ENCODE measurements around the gene ETFBKMT.

Gene ETFBKMT, protein sequence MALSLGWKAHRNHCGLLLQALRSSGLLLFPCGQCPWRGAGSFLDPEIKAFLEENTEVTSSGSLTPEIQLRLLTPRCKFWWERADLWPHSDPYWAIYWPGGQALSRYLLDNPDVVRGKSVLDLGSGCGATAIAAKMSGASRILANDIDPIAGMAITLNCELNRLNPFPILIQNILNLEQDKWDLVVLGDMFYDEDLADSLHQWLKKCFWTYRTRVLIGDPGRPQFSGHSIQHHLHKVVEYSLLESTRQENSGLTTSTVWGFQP

DNA sequence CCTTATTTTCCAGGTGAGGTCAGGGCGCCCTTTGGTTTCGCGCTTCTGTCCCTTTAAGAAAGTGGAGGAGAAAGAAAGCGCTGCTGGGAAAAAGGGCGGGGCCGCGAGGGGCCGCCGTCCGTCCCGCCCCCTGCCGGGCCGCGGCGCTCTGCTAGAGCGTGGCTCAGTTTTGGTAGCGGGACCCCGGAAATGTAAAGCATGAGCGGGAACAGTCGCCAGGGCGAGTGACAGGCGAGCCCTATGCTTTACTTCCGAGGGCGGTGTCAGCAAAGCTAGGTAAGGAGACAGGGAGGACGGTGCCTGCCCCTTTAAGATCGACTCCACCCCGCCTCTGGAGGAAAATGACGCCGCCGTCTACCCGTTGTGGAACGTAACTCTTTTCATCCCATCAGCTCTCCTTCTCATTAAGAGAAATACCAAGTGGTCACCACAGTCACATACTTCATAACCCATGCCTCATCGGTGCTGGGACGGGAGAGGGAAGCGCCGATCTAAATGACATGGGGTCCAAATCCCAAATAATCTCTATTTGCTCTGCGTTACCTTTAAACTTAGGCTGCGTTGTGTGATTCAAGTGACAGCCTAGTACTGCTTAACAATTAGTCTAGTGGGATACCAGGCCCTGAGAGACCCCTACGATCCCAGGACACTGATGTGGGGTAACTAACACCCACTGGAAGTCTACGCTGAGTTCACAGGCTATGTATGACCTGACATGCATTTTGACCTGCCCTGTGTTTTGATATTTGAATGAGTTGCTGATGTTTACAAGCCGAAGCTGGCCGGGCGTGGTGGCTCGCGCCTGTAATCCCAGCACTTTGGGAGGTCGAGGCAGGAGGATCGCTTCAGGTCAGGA, at the start of gene ETFBKMT:
Gene ETFBKMT, plus strand, starts transcription at position 602 of the 856 bp plus-strand sequence. CDS start 2,266 bp downstream, outside the sequence.
- peak; percentile 79 for DNase-seq

DNA sequence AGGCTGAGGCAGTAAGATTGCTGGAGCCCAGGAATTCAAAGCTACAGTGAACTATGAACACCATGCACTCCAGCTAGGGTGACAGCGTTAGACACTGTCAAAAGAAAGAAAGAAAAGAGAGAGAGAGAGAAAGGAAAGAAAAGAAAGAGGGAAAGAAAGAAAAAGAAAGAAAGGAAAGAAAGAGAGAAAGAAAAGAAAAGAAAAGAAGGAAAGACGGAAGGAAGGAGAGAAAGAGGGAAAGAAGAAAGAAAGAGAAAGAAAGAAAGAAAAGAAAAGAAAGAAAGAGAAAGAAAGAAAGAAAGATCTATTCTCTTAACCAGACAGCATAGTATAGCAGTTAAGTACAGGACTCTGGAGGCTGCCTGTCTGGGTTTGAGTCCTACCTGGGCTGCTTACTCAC, 46.7 kb upstream of the ETFBKMT start:
- DNase-seq = no peak

DNA sequence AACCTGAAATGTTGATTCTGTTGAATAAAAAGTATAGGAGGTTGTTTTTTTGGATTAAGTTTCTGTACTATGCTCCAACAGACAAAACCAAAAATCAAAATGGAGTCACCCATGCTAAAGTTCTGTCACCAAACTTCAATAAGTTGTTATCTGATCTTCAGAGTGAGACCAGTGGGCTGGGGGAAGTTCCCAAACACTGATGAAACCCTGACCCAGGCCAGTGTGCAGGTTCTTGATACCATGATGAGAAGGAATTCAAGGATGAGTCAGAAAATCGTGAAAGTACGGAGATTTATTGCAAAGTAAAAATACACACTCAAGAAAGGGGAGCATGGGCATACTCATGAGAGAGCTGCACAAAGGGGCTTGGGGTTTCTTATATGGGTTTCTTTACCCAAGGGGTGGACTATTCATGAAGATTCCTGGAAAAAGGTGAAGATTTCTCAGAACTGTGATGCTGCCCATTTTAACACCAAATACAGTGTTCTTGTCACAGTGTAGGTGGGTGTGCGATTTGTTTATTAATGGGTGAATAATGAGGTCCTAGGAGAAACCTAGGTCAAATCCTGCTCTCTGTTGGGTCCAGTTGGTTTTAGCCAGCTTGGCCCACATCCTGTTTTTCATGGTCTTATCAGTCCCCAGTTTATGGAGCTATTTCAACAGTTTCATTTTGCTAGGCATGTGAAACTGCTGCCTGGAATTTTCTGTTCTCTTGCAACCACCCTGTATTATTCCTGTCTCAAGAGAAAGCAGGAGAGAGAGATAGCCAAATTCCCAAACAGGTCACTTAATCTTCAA, 41.1 kb upstream of the ETFBKMT start:
- DNase-seq = no peak

DNA sequence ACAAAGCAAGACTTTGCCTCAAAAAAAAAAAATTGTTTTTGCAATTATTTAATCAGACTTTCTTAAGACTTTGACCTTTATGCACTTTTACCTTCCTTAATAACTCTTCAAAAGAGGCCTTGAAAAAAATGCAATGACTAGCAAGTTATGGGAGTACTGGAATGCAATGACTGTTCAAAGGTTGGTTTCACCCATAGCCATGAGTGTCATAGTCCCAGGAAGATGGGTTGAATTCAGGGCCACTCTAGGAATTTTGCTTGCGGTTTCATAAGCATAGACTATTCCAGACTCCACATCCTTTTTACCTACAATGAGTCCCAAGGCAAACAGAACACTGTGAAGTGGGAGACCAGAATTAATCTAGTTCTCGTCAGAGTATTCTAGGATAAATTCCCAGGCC, 39.2 kb upstream of the ETFBKMT start:
- DNase-seq = no peak

DNA sequence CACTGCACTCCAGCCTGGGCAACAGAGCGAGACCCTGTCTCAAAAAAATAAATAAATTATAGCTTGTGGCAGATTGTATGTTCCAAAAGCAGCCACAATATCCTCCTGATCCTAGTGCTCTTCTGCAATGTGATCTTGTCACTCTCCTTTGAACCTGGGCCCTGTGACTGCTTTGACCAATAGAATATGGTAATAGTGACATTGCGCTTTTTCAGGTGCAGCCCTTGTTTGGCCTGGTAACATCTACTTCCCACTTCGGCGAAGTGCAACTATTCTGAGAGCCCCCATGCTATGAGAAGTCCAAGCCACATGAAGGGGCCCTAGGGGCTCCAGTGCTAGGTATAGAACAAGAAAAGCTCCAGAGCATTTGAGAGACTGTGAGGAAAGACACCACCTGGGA, 37.5 kb upstream of the ETFBKMT start:
- no peak for DNase-seq

DNA sequence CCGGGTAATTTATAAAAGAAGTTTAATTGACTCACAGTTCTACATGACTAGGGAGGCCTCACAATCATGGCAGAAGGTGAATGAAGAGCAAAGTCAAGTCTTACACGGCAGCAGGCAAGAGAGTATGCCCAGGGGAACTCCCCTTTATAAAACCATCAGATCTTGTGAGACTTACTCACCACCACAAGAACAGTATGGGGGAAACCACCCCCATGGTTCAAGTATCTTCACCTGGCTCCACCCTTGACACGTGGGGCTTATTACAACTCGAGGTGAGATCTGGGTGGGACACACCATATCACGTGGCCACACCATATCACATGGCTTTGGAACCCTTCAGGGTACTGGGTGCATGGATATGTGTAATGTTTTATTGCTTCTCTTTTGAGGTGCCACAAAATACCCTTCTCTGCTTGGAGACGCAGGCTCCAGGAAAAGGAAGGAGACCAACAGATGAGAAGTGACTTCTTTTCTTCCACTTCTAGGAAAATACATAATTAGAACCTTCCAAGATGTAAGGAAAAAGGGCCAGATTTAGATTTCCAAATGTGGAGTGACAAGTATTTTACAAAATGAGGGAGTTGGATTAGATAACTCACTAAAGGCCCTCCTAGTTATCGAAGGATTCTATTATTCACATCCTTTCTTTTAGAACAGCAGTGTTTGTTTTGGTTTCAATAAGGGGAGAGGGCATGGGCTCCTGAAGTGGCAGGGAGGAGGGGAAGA, 33.1 kb upstream of the ETFBKMT start:
- no peak for DNase-seq

DNA sequence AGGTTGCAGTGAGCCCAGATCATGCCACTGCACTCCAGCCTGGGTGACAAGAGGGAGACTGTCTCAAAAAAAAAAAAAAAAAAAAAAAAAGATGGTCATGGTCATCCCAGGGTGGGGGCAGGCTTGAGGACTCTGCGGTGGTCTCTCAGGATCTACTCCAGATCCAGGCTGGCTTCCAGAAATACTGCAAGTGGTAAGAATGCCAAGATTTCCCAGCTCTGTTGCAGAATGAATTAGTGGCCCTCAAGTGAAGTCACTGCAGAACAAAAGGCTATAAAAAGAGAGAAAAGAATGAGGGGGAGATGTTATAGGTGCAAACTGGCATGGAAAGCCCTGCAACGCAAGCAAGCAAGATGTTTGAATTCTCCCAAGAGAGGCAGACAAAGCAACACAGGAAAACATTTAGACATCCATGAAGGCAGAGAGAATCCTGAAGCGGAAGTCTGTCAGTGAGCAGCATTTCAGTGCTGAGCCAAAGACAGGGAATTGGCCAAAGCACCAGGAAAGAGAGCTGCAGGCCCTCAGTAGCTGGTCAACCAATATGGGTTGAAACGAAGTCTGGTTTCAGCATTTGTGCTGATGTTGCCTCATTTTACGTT, 31.9 kb upstream of the ETFBKMT start:
- no peak for DNase-seq

DNA sequence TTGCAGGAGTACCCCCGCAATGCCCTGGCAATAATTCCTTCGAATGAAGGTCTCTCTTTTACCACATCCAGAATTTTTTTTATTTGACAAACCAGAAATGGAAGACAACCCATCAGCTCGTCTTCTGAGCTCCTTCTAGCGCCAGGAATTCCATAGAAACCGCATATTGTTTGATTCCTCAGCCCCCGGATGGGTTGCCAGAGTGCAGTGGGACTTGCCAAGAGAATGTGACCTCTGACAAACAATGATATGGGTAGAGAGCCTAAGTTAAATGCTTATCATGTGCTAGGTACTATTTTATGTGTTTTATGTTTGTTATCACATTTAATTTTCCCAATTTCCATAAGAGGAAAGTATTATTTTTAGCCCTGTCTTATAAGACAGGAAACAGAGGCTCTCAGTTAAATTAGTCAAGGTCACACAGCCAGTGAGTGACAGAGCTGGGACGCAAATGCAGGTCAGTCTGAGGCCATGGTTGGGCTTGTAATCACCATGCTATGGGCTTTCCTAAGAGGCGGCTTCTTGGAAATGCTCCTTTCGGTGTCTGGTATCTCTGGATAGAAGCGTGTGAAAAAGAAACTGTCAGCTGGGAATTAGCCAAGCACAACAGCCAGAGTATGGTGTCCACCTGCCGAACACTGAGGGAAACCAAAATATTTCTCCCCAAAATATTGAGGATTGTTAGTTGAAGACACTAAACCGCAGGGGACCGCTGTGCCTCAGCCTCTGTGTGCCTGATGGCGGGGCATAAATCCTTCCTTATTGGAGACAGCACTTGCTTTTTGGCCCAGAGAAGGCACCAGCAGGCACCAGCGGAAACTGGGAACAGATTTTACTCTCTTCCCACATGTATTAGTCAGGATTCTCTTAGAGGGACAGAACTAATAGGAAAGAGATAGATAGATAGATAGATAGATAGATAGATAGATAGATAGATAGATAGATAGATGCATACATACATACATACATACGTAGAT, 29.4 kb upstream of the ETFBKMT start:
- no peak for DNase-seq

DNA sequence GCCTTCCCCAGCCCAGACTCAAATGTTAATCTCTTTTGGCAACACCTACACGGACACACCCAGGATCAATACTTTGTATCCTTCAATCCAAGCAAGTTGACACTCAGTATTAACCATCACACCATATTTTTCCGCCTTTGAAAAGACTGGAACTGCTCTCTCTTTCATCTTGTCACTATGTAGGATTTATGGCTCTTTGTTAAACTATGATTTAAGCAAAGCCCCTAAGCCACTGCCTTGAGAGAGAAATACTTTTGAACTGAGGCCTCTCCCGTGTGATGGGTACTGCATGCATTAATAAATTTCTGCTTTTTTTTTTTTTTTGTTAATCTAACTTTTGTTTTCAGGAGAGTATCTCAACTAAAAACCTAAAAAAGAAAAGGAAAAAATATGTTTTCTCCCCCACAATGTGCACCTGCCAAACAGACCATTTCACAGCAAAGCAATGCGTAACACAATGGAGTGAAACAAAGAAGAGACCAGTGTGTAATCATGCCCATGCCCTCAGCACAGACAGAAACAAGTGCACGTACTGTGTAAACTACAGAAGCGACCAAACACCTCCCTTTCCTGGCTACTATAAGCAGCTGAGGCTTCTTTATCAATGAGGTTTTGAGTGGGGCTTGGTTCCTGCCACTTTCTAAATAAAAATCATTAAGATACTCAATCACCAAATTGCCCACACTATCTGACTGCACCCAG, 28.3 kb upstream of the ETFBKMT start:
- no peak for DNase-seq

DNA sequence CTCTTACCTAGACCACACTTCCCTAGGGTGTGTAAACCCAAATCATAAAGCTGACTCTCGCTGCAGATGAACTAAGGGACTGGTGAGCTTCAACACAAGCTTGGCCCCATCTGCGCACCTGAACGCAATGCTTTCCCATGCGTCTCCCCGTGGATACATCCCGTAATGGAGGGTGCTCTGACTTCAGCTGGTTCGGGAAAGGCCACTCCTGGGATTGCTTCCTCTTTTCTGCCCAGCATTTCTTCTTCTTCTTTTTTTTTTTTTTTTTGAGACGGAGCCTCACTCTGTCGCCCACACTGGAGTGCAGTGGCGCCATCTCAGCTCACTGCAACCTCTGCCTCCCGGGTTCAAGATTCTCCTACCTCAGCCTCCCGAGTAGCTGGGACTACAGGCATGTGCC, 27.7 kb upstream of the ETFBKMT start:
- no peak for DNase-seq

DNA sequence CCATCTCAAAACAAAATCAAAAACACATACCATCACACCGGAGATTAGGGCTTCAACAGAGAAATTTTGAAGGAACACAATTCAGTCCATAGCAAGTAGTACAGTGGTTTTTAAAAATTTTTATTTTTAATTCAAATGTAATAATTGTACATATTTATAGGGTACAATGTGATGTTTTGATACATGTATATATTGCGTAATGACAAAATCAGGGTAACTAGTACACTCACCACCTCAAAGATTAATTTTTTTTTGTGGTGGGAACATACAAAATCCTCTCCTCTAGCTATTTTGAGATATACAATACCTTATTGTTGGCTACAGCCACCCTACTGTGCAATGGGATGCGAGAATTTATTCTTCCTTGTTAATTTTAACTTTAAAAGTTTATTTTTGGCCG, 26.0 kb upstream of the ETFBKMT start:
- DNase-seq = no peak

DNA sequence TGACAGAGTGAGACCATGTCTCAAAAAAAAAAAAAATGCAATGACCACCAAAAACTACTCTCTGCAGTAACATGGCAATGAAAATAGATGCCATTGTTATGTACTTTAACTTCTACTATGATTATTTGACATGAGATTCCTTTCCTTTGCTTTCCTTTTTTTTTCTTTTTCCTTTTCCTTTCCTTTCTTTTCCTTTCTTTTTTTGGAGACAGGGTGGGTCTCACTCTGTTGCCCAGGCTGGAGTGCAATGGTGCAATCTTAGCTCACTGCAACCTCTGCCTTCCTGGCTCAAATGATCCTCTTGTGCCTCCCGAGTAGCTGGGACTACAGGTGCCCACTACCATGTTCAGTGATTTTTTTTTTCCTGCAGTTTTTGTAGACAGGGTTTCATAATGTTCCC, 24.9 kb upstream of the ETFBKMT start:
- no peak for DNase-seq

DNA sequence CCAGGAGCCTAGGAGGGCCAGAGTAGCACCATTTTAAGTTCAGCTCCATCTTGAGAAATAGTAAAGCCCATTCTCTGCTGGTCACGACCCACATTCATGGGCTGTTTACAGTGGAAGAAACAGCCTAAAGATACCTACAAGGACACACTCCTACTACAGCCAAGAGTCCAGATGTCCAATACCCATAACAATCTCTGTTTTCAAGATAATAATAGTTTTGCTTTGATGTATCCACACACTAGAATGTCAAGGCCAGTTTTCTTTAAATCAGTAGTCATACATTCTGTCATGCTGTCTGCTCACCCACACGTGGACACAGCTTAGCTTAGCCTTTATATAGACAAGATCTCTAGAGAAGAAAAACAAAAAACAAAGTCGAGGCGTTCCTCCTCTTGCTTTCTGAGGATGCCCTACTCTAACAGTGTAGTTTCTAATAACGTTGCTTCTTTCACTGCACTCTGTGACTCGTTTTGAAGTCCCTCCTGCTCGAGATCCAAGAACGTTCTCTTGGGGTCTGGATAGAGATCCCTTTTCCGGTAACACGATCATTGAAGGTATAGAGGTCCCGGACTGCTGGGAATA, 17.9 kb upstream of the ETFBKMT start:
- DNase-seq = no peak

DNA sequence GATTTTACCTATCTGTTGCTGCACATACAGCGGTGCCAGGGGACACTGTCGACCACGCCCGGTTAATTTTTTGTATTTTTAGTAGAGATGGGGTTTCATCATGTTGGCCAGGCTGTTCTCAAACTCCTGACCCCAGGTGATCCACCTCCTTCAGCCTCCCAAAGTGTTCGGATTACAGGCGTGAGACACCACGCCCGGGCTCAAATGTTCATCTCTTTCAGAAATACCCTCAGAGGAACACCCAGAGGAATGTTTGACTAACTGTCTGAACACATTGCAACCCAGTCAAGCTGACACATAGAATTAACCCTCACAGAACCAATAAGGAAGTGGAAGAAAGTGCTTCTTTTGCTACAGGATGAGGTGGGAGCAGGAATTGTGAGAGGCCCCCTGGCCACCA, 15.0 kb upstream of the ETFBKMT start:
- no peak for DNase-seq

DNA sequence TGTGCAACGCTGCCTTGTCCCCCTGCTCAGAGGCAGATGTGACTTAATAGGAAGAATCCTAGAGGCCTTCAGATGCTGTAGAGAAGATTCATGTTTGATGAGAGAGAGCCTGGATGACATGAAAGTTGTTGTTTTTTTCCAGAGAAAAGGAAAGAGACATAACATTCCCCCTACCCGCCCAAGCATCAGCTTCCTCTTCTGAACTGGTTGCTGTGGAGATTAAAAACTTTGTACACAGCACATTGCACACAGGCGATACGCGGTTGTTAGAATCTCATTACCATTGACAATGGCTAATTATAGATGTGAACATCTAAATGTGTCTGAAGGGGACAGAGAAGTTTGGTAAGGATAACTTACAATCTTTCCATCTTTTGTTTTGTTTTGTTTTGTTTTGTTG, 13.6 kb upstream of the ETFBKMT start:
- no peak for DNase-seq

DNA sequence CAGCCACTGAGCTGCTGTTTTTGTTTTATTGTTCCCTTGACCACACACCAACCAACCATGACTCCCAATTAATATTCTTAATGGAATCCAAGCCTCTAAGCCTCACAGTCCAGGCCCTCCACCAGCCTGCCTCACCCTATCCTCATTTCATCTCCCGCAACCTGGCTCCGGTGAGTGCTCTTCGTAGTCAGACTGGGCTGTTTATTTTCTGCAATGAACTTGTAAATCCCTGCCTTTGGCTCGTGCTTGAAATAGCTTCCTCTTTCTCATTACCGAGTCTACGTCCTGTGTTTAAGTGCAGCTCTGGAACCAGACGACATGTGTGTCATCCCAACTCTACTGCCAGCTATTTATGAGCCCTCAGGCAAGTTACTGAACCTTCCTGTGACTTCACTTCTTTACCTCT, 12.4 kb upstream of the ETFBKMT start:
- DNase-seq = no peak

DNA sequence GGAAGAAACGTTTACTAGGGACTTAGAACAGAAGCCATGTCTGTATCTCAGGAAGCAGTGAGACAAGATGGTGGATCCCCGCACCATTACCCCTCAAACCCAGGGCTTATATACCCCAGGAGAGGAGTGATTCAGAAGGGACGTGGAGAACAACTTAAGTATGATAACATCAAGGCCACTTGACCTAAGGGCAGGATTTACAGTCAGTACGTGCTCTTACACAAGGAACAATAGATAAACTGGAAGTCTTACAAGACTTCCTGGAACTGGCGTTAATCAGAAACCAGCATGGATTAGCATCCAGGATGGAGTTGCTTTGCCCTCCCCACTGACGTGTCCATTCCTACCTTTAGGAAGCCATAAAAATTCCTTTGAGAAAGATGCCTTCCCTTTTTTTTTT, 8.6 kb upstream of the ETFBKMT start:
- DNase-seq = no peak

DNA sequence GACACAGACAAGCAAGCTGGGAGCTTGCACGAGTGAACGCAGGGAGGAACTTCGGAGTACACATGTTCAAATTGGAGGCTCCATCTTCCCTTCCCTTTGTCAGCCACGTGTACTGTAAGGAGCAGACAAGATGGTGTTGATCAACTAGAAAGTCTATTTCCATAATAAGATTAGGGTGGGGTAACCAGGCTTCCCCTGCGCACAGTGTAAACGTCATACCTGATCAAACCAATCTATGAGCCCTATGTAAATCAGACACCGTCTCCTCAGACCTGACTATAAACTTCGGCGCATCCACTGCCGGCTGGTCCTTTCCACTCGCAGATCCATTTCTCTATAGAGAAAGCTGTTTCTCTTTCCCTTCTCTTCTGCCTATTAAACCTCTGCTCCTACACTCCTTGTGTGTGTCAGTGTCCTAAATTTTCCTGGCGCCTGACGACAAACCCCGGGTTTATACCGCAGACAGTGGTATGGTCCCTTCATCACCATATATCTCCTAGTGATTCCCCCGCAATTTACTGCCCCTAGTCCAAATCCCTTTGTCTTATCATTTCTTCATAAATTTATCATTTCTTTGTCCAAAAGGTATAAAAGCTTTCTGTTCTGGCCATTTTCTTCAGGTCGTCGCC, 7.5 kb upstream of the ETFBKMT start:
- DNase-seq = no peak

DNA sequence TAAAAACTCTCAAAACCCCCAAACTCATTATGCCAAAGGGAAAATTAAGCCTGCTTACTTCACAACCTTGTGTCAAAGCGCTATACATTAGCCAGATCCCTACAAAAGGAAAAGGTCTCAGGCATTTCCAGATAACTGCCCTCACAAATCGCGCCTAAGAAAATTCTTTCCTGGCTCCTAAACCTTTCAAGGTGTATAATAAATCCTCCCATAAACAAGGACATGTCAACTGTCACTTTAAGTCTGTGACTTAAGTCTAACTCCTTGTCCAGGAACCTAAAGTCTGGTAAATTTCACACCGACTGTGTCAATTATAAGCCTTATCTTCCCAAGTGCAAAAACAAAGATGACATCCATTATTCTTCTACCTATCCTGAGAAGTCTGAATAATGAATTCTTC, 4.3 kb upstream of the ETFBKMT start:
- no peak for DNase-seq

DNA sequence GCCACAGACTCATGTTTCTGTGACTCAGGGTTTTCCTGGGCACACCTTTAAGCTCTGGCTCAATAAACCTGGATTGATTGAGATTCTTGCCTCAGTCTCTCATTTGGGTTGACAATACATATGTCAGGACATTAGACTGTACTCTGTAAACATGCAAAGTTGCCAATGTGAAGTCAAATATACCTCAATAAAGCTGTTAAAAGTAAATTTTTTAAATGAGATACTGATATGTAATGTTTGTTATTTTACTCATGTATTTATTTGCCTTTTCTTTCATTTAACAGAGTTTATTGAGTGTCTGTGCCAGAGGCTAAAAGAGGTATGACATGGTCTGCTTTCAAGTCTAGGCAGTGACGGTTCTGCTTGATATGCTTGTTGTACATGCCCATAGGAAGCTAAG, 3.7 kb upstream of the ETFBKMT start:
- DNase-seq = no peak

All from NCI-H1417 treated with DMSO at 0.1 percent for 48 hours (cell line).